Fibroblast of mammary gland (primary cell): ENCODE measurements around the gene ALDOC.

Source experiments
- DNase-seq: peaks from one replicate; pipeline ENCODE4 v3.0.0-alpha.2; 2010; ENCODE audit warnings: low read depth
- H3K4me3 ChIP-seq: 2 replicates; pipeline ENCODE4 v1.5.1; 2011; ENCODE audit warnings: low read depth, mild to moderate bottlenecking, low read length, moderate library complexity; ENCODE audit not compliant: control insufficient read depth
- TF ChIP-seq, protein P1 (sequence below): conservative IDR thresholded peaks from 2 replicates; pipeline ENCODE4 v1.5.1; 2011; ENCODE audit warnings: low read depth, low read length, inconsistent platforms; ENCODE audit not compliant: control insufficient read depth, insufficient read depth

Gene ALDOC

DNA sequence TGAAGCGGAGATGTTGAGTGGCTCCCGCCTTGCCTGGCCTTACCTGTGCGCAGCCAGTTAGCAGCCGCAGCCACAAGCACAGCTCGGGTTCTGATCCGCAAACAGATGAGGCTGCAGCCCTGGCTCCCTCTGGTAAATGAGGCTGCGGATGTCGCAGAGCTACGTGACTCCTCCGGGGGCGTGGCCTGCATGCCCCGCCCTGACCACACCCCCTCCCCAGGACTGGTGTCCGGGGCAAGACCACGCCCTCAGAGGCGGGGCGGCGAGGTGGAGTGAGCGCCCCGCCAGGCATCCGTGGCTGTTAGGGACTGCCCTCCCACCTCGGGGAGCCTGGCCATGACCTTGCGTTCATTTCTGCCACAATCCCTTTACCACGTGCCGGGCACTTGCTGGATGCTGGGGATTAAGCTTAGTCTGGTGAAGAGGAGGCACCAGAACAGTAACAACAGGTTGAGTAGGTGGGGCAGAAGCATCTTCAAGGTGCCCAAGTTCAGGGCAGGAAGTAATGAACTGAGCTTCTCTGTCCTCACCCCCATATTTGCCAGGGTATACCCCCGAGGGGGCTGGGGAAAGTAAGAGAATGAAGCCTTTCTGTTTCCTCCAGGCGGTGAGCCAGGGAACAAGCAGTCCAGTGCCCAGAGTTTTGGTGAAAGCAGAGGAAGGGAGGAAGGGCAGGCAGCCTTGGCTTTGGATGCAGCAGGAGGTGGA is at the start of gene ALDOC:
Gene ALDOC, minus strand, starts transcription at position 138 of the 708 bp plus-strand sequence. CDS start 1,363 bp downstream, outside the sequence.
- peak within 1 kb of the TSS; percentile 7 for H3K4me3 ChIP-seq

GRCh38 chr17:28624148-28624547 is 47.5 kb upstream of the ALDOC start:
- no peak overlapping the region for H3K4me3 ChIP-seq
- TF ChIP-seq, protein P1, sequence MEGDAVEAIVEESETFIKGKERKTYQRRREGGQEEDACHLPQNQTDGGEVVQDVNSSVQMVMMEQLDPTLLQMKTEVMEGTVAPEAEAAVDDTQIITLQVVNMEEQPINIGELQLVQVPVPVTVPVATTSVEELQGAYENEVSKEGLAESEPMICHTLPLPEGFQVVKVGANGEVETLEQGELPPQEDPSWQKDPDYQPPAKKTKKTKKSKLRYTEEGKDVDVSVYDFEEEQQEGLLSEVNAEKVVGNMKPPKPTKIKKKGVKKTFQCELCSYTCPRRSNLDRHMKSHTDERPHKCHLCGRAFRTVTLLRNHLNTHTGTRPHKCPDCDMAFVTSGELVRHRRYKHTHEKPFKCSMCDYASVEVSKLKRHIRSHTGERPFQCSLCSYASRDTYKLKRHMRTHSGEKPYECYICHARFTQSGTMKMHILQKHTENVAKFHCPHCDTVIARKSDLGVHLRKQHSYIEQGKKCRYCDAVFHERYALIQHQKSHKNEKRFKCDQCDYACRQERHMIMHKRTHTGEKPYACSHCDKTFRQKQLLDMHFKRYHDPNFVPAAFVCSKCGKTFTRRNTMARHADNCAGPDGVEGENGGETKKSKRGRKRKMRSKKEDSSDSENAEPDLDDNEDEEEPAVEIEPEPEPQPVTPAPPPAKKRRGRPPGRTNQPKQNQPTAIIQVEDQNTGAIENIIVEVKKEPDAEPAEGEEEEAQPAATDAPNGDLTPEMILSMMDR, result no peak
- DNase-seq, result no peak

More for the DNA sequence above, at the start of gene ALDOC:
- TF ChIP-seq, protein P1, result no peak
- peak; percentile 90 for DNase-seq

- no peak overlapping the region for H3K4me3 ChIP-seq
- TF ChIP-seq, protein P1, result no peak
- DNase-seq, result no peak
These were observed 47.0 kb upstream of the ALDOC start for GRCh38 chr17:28623696-28624095.

DNA sequence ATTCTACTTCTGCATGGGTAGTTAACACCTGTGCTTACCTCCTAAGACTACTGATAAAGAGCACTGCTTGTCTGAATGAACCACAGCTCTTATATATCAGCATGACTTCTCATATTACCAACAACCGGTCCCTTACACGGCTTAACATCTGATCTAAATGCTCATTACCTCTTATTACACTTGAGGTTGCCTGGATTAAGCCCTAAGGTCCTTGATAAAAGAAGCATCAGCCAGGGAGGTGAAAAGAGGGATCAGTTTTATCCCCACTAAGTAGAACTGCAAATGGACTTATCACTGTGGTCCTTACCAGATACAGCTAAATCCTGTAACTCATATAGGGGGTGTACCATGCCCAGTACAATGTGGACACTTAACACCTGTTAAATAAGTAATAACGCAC is 45.5 kb upstream of the ALDOC start:
- TF ChIP-seq, protein P1, result no peak
- H3K4me3 ChIP-seq, result no peak overlapping the region
- DNase-seq, result no peak

DNA sequence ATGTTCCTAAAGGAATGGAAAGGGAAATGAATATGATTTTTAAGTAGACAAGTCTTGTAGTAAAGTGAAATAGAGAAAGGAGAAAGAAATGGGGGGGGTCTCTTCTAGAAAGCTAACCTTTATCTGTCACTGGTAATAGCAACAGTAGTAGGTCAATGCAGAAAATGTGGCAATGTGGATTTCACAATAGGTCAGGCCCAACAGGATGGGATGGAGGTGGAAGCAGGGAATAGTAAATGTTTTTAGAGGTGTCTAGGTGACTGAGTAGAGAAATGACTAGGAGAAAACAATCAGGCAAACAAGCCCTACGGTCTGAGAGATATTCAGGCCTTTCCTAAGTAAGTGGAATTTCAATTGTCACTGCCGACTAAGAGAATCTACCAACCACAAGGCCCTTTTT is 43.3 kb upstream of the ALDOC start:
- TF ChIP-seq, protein P1, result no peak
- H3K4me3 ChIP-seq, result no peak overlapping the region
- DNase-seq, result no peak

DNA sequence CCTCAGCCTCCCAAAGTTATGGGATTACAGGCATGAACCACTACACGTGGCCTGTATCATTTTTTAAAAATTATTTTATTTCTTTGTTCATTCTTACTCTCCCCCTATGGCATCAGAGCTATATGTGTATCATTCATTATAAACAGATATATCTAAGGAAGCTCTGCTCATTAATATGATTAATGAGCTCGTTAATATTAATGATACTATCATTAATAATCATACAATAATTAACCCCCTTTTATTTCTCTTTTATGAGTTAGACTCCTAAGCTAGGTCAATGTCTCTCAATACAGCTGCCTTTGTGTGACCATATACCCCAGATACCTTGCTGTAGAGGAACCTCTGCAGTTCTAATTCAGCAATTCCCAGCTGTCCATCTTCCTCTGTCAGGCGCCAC is 41.8 kb upstream of the ALDOC start:
- TF ChIP-seq, protein P1, result no peak
- H3K4me3 ChIP-seq, result no peak overlapping the region

More for the DNA sequence above, 41.8 kb upstream of the ALDOC start:
- no peak for DNase-seq
